A673 (cell line): Measurements from ENCODE around the gene SGCD. TPM values are rescaled to one million over a fixed set of nuclear protein-coding genes. Genes with fewer than 3 reads are reported as not detected.

Source experiments
- BruUV-seq: library from RNA; stranded (reverse); fragments of 400-500 nt; replicated peaks from 2 replicates; lab custom pipeline; 2021; lab: Mats Ljungman, UMichigan
- CTCF ChIA-PET: fragments of 300-600 bp; sonication (Branson Sonifier 250); formaldehyde crosslinking; loops from one replicate; lab custom pipeline; 2022; ENCODE audit warnings: antibody characterized with exemption; lab: Charles Lee
- POLR2A ChIA-PET: fragments of 300-600 bp; sonication (Branson Sonifier 250); formaldehyde crosslinking; loops from one replicate; lab custom pipeline; 2022; ENCODE audit warnings: antibody characterized with exemption; ENCODE audit not compliant: low non-redundant PET; lab: Charles Lee
- DNase-seq: peaks from one replicate; pipeline ENCODE4 v3.0.0-alpha.2; 2015; ENCODE audit warnings: low spot score
- H3K27ac ChIP-seq: fragments of 200-600 bp; sonication (generic); 2 replicates; pipeline ENCODE4 v1.5.1; 2016; ENCODE audit warnings: mixed run types, low read depth, mild to moderate bottlenecking, mixed read lengths, antibody characterized with exemption, low read length; ENCODE audit not compliant: poor library complexity, severe bottlenecking
- H3K27me3 ChIP-seq: fragments of 200-600 bp; sonication (generic); replicated peaks from 2 replicates; pipeline ENCODE4 v1.6.1; 2017; ENCODE audit warnings: mixed run types, low read depth, mild to moderate bottlenecking, mixed read lengths, antibody characterized with exemption, low read length; ENCODE audit not compliant: insufficient read depth, poor library complexity
- H3K36me3 ChIP-seq: fragments of 200-600 bp; sonication (generic); 2 replicates; pipeline ENCODE4 v1.6.1; 2016; ENCODE audit warnings: mixed run types, mild to moderate bottlenecking, mixed read lengths, antibody characterized with exemption, low read length; ENCODE audit not compliant: insufficient read depth, poor library complexity, severe bottlenecking
- H3K4me1 ChIP-seq: fragments of 200-600 bp; sonication (generic); 2 replicates; pipeline ENCODE4 v1.6.1; 2017; ENCODE audit warnings: mixed run types, mild to moderate bottlenecking, mixed read lengths, antibody characterized with exemption, low read length; ENCODE audit not compliant: insufficient read depth, poor library complexity, severe bottlenecking
- H3K4me3 ChIP-seq: fragments of 200-600 bp; sonication (generic); 2 replicates; pipeline ENCODE4 v1.5.1; 2016; ENCODE audit warnings: low read depth, mixed run types, mild to moderate bottlenecking, mixed read lengths, low read length; ENCODE audit not compliant: poor library complexity, severe bottlenecking
- H3K9me3 ChIP-seq: fragments of 200-600 bp; sonication (generic); 2 replicates; pipeline ENCODE4 v1.6.1; 2016; ENCODE audit warnings: mixed run types, low read depth, mild to moderate bottlenecking, mixed read lengths, antibody characterized with exemption, low read length; ENCODE audit not compliant: poor library complexity, severe bottlenecking
- EZH2 ChIP-seq: fragments of 200-600 bp; sonication (generic); IDR thresholded peaks from 2 replicates; pipeline ENCODE4 v1.6.1; 2017; ENCODE audit warnings: borderline replicate concordance, low read depth, mild to moderate bottlenecking, mixed read lengths, antibody characterized with exemption, low read length; ENCODE audit not compliant: poor library complexity, severe bottlenecking
- intact Hi-C: fragments of 100-400 bp; cut with micrococcal nuclease; formaldehyde crosslinking; loops from one replicate; pipeline ENCODE4 v1.10.0; 2022; ENCODE audit not compliant: unreplicated experiment
- total RNA-seq: library from RNA; stranded (reverse); gene quantifications from 2 replicates; pipeline ENCODE4 v1.2.3, GENCODE V29; 2021
- TF ChIP-seq, protein P1 (sequence below): fragments of 300-800, 200-600 bp; sonication (generic); conservative IDR thresholded peaks from 2 replicates; pipeline ENCODE4 v1.5.1; 2017; ENCODE audit warnings: low read depth, mild to moderate bottlenecking, antibody characterized with exemption, low read length, moderate library complexity, mixed read lengths

The SGCD gene
- total RNA-seq, 1 experiment from 2014 or later, result 0.17 TPM

DNA sequence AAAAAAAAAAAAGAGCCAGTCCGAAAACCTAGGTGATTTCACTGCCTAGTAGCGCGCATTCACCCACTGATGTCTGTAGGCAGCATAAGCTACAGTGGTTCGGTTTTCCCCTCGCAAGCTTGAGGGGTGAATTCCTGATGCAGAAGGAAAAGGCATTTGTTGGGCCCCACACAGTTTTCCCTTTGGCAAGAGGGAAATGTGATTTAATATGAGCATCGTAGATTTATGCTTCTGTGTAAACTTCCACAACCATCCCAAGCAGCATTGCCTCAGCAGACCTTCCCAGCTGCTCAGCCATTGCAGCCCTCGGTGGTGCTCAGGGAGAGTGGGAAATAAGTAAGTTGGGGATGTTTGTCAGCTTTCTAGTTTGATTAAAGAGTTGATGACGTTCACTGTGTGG is 291.6 kb downstream of the SGCD start:
- ChIA-PET POLR2A (no interaction called here), CTCF (no interaction called here)
- BruUV-seq, result no TSS peak
- Histone ChIP-seq H3K36me3 (no peaks in the 10 kb centered on the region), H3K4me1 (no peaks in the 10 kb centered on the region), H3K27me3 (no peaks in the 10 kb centered on the region), H3K27ac (no peak overlapping the region), H3K9me3 (no peaks in the 10 kb centered on the region), H3K4me3 (no peak overlapping the region)
- no peak for DNase-seq
- no peak for TF ChIP-seq EZH2
- TF ChIP-seq, protein P1, sequence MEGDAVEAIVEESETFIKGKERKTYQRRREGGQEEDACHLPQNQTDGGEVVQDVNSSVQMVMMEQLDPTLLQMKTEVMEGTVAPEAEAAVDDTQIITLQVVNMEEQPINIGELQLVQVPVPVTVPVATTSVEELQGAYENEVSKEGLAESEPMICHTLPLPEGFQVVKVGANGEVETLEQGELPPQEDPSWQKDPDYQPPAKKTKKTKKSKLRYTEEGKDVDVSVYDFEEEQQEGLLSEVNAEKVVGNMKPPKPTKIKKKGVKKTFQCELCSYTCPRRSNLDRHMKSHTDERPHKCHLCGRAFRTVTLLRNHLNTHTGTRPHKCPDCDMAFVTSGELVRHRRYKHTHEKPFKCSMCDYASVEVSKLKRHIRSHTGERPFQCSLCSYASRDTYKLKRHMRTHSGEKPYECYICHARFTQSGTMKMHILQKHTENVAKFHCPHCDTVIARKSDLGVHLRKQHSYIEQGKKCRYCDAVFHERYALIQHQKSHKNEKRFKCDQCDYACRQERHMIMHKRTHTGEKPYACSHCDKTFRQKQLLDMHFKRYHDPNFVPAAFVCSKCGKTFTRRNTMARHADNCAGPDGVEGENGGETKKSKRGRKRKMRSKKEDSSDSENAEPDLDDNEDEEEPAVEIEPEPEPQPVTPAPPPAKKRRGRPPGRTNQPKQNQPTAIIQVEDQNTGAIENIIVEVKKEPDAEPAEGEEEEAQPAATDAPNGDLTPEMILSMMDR, result no peak
- intact Hi-C loops, result no loop called here

DNA sequence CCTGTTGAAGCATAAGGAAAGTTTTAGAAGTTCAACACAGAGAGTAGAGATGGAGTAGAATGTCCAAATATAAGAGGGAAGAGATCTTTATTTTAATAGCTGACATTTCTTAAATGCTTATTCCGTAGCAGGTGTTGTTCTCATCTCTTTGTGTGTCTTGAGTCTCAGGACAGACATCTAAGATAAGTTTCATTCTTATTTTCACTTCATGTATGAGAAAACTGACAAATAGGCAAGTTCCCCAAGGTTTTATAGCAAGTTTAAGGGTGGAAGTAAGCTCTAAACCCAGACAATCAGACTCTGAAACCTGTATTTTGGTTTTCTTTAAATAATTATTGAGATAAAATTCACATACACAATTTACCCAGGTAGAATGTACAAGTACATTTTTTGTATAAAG is 294.8 kb downstream of the SGCD start:
- Histone ChIP-seq H3K4me3 (no peak overlapping the region), H3K36me3 (no peaks in the 10 kb centered on the region), H3K27ac (no peak overlapping the region), H3K9me3 (no peaks in the 10 kb centered on the region), H3K27me3 (no peaks in the 10 kb centered on the region), H3K4me1 (no peaks in the 10 kb centered on the region)
- no peak for TF ChIP-seq EZH2
- TF ChIP-seq, protein P1, result no peak
- CTCF ChIA-PET, result no interaction called here
- POLR2A ChIA-PET, result no interaction called here
- intact Hi-C loops, result no loop called here
- no peak for DNase-seq
- BruUV-seq, result no TSS peak

DNA sequence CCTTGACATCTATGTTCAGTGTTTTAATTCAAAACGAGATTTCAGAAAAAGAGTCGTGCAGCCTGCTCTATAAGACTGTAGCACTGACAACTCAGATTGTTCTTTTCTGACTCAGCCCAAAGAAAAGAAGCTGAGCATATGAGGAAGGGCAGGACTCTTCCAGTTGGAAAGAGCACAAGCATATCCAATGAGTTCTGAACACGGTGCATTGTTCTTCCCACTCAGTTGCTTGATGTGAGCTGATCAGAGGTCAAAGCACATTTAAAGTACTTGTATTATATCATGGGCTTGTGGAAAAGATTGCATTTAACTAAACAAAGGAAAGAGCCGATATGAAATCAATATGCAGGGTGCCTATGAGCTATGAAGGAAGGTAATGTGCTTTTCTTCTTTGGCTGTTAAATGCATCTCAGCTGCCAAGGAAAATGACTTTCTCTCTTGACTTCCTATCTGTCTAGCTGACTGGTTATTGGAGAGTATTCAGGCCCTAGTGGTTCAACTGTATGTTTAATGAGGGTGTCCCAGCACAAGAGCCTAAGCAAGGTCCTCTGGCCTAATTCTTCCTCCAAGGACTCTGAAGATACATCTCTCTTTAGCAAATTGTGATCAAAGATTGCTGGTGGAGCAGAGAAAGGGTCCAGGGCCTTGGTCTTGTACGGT is 296.5 kb downstream of the SGCD start:
- ChIA-PET CTCF (no interaction called here), POLR2A (no interaction called here)
- DNase-seq, result no peak
- intact Hi-C loops, result no loop called here
- Histone ChIP-seq H3K9me3 (no peaks in the 10 kb centered on the region), H3K36me3 (no peaks in the 10 kb centered on the region), H3K4me3 (no peak overlapping the region), H3K4me1 (no peaks in the 10 kb centered on the region), H3K27me3 (no peaks in the 10 kb centered on the region), H3K27ac (no peak overlapping the region)
- no TSS peak for BruUV-seq
- TF ChIP-seq, protein P1, result no peak
